Vagina (tissue), 2 donors: Measurements from ENCODE around the gene ADAMTS19.

Experiments
- POLR2AphosphoS5 ChIP-seq, 2 donors: sonication (generic); formaldehyde crosslinking; IDR thresholded peaks; one replicate each; pipeline ENCODE4 v1.9.0; 2017; ENCODE audit warnings: antibody characterized with exemption in 2 of 2, mild to moderate bottlenecking in 2 of 2, low read depth in 1 of 2; ENCODE audit not compliant: insufficient read depth in 1 of 2
- TF ChIP-seq, protein P1 (sequence below), 3 experiments: fragments of 450-650 bp in 2 of 3; fragments of 200-600 bp in 1 of 3; sonication (generic) in 1 of 3; IDR thresholded peaks; one replicate each; pipeline ENCODE4 v1.5.1; 2017 to 2019; ENCODE audit warnings: antibody characterized with exemption in 3 of 3, mild to moderate bottlenecking in 2 of 3, moderate library complexity in 2 of 3

GRCh38 chr5:129696636-129697035 lies 236.5 kb downstream of the ADAMTS19 start:
- TF ChIP-seq POLR2AphosphoS5 (IDR thresholded peaks at IDR 0.05; ENCODE audit: insufficient read depth in 1 of 2, low read depth in 1 of 2): no peak
- TF ChIP-seq, protein P1, sequence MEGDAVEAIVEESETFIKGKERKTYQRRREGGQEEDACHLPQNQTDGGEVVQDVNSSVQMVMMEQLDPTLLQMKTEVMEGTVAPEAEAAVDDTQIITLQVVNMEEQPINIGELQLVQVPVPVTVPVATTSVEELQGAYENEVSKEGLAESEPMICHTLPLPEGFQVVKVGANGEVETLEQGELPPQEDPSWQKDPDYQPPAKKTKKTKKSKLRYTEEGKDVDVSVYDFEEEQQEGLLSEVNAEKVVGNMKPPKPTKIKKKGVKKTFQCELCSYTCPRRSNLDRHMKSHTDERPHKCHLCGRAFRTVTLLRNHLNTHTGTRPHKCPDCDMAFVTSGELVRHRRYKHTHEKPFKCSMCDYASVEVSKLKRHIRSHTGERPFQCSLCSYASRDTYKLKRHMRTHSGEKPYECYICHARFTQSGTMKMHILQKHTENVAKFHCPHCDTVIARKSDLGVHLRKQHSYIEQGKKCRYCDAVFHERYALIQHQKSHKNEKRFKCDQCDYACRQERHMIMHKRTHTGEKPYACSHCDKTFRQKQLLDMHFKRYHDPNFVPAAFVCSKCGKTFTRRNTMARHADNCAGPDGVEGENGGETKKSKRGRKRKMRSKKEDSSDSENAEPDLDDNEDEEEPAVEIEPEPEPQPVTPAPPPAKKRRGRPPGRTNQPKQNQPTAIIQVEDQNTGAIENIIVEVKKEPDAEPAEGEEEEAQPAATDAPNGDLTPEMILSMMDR (IDR thresholded peaks at IDR 0.05): no peak
